HG02938 (cell line): ENCODE measurements around the gene SPOP.
"Not testable (repeated sequence)": the region's sequence is repeated elsewhere in the genome, so short reads cannot be mapped to it uniquely, and the experiment has no call there.

Experiments
- ATAC-seq: cut with Tn5 transposase; IDR thresholded peaks from one replicate; pipeline ENCODE4 v1.9.1; 2021; ENCODE audit warnings: mild to moderate bottlenecking, moderate library complexity; ENCODE audit not compliant: unreplicated experiment

Gene SPOP

DNA sequence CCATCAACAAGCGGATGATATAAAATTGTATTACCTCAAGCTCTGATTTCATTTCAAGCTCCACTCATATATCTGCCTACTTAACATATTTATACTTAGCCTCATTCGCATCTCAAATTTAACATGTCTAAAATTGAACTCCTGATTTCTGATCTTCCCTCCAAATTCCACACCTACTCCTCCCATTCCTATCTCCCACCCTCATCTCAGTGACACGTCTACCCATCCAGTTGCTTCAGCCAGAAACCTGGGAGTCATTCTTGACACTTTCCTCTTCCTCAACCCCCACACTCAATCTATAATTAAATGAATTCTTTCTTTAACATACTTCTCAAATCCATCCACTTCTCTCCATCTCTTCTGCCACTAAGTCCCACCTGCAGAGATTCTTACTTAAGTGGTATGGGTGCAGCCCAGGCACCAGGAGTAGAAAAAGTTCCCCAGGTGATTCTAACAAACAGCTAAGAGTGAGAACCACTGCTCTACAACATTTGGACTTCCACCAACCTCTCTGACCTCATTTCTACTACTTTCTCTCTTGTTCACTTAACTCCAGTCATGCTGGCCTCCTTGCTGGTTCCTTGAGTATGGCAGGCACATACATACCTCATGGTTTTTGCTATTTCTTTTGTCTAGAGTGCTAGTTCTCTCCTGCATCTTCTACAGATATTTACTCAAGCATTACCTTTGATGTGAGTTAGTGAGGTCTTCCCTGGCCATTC lies 18.1 kb downstream of the SPOP start:
- ATAC-seq = no peak

DNA sequence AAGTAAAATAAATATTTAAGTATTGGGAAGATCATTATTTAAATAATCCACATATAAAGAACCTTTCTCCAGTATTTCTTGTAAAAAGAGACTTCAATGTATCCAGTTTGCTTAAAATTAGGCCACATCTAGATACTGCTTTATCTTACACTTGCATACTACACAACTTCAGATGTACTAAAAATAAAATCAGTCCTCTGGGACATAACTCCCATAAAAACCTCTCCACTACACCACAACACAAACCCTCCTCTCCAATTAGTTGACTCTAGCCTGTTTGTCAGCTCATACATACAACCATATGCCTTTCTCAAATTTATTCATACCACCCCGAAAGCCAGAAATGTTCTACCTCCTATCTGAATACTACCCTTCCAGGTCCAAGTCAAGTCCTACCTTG lies 21.6 kb downstream of the SPOP start:
- no peak for ATAC-seq

DNA sequence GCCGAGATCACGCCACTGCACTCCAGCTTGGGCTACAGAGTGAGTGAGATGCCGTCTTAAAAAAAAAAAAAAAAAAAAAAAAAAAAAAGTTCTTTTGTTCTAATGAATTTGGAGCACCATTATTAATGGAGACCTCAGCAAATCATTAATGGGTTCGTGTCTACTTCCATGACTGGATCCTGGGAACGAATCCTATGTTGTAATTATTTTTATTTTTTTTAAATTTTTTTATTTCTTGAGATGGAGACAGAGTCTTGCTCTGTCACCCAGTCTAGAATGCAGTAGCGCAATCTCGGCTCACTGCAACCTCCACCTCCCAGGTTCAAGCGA lies 30.7 kb downstream of the SPOP start:
- ATAC-seq = peak; percentile 10

DNA sequence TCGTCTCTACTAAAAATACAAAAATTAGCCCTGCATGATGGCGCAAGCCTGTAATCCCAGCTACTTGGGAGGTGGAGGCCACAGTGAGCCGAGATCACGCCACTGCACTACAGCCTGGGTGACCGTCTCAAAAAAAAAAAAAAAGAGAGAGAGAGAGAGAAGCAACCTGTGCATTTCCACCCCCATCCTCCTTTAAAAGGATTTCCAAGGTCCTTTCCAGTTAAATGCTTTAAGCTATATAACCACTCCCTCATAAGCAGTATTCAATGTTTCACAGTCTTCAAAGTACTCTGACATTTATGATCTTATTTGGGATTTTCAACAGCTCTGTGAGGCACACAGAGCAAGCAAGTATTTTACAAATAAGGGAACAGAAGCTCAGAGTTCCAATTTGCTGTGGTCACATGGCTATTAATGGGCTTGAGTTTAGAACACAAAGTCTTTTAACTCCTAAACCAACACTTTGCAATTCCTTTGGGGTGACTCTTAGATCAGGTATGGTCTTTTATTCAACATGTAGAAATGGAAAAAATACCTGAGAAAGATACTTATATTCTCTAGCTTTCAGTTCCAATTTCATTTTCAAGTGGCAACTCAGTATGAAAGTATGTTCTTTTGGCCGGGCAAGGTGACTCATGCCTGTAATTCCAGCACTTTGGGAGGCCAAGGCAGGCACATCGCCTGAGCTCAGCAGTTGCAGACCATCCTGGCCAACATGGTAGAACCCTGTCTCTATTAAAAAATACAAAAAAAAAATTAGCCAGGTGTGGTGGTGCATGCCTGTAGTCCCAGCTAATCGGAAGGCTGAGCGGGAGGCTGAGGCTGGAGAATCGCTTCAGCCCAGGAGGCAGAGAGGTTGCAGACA lies 31.3 kb downstream of the SPOP start:
- ATAC-seq = peak; percentile 64

DNA sequence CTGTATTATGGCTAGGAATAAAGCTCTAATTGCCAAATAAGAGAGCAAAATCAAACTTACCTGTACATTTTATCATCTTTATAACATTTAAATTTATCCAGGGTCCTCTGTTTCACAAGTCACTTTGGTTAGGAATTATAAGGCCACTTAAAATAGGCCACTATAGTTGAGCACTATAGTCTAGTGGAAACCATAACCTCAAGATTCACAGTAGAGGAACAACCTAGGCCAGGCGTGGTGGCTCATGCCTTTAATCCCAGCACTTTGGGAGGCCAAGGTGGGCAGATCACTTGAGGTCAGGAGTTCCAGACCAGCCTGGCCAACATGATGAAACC lies 31.9 kb downstream of the SPOP start:
- ATAC-seq = not testable (repeated sequence)

DNA sequence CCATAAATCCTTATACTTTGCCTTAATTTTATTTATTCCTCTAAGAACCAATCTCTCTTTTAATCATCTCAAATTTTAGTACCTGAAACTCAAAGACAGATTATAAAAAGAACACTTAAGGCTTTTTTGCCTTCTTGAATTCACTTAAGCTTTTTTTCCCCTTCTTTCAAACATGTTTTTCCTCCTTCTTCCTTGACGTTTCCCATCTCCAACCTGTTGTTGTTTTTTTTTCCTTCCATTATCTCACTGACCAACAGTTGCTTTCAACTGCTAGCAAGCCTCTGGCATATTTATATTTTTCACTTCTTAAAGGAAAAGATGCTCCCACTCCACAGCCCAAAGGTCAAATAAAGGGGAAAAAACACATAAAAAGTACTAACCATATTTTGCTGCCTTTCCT lies 32.2 kb downstream of the SPOP start:
- ATAC-seq = no peak

DNA sequence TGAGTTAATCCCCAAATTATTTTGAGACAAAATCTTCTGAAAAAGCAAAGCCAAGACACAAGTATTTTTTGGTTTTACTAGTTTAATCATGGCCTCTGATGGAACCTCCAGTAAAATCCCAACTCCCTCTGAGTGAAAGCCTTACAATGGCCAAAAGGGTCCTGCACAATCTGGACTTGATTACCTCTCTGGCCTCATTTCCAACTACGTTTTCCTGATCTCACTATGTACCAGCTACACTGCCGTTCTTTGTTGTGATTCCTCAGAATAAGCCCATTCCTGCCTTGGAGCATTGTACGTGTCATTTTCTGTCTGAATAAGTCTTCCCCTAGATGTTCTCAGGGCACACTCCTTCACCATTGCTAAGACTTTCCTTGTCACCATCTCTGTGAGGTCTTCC lies 37.3 kb downstream of the SPOP start:
- no peak for ATAC-seq

GRCh38 chr17:49638818-49639217 lies 39.1 kb downstream of the SPOP start:
- ATAC-seq = no peak

DNA sequence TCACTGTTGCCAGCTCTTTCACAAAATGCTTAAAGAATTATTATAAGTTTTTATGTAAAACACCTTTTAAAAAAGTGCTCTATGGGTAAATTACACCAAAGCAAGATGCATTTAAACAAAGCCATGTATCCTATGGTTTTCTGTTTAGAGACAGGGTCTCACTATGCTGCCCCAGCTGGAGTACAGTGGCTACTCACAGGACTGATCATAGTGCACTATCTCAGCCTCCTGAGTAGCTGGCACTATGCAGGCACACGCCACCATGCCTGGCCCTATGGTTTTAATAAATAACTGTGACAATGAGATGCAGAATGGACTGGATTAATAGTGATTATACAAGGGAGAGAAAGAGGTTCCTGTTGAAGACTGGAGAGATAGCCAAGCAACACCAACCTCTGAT lies 40.2 kb downstream of the SPOP start:
- ATAC-seq = no peak

- no peak for ATAC-seq
Measured at GRCh38 chr17:49637050-49637449, 40.8 kb downstream of the SPOP start.

GRCh38 chr17:49635121-49635520 lies 42.8 kb downstream of the SPOP start:
- ATAC-seq = no peak

GRCh38 chr17:49634485-49634860 lies 43.4 kb downstream of the SPOP start:
- ATAC-seq = no peak

- no peak for ATAC-seq
Measured at GRCh38 chr17:49633762-49634484, 44.0 kb downstream of the SPOP start.

- no peak for ATAC-seq
Measured at GRCh38 chr17:49633250-49633649, 44.6 kb downstream of the SPOP start.

DNA sequence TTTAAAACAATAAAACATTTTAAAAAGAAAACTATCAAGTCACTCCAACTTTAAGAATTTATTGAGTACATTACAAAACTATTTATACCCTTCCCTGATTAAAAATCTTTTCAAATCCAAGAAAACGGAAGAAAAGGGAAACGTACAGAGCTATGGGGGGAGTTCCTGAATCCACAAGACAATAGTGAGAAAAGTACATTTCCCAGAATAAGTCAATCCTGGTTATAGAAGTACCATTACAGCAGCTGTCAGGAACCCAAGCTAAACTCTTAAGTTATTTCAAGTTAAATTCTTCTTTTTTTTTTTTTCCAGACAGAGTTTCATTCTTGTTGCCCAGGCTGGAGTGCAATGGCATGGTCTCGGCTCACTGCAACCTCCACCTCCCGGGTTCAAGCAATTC lies 45.7 kb downstream of the SPOP start:
- ATAC-seq = no peak

DNA sequence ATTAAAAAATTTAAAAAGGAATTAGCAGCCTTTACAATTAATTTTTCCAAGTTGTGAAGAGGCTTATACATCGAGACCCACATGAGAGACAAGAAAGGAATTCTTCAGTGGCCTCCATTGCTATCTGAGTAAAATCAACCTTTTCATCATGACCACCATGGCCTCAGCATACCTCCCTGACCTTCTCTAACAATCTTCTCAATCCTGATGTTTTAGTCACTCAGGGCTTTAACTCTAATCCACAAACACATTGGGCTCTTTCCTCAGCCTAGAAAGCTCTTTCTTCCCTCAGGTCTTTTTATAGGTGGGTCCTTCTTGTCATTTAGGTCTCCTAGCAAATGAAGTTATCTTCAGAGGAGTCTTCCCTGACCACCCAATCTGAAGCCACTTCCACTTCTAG lies 46.4 kb downstream of the SPOP start:
- no peak for ATAC-seq

DNA sequence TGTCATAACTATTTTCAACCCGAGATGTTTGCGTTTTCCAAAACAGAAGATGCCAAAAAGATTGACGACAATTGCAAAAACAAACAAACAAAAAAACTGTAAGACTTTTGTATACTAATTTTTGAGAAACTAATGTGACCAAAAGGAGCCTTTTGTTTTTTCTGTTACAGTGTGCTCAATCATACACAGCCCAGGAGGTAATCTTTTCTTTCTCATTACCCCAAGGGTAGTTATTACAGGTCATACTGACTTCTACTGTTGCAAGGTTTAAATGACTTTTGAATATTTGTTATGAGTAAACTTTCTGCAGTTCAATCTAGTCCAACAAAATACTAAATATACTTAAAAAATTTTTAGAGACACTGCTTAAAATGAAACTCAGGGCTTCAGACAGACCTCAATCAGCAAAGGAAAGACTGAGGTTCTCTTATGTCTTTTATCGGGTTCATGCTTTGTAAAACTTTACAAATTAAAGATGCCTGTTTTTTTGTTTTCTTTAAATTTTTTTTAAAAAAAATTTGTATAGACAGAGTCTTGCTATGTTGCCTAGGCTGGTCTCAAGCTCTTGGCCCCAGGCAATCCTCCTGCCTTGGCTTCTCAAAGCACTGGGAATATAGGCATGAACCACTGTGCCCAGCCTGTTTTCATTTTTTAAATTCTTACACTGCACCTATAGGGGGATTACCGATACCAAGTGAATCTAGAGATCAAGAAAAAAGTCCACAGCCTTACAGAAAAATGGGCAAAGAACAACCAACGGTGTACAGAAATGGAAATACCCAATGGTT lies 47.6 kb downstream of the SPOP start:
- no peak for ATAC-seq

DNA sequence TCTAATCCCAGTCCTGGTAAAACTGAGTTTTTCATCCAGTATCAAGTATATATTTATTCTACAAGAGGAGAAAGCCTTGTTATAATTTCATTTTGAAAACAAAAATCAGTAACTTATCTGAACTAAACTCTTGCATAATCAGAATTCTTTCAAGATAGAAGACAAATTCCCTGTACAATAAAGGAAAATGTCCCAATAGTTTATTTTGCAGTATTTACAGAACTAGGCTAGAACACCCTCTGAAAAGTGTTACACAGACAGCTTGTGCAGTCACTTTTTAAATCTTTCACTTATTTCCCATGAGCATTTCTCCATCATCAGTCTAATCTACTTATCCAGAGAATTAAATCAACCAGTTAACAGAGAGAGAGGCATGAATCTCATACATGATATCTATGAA lies 48.5 kb downstream of the SPOP start:
- ATAC-seq = no peak

- no peak for ATAC-seq
Measured at GRCh38 chr17:49624896-49625295, 53.0 kb downstream of the SPOP start.

GRCh38 chr17:49621946-49622529 lies 55.9 kb downstream of the SPOP start:
- no peak for ATAC-seq

- no peak for ATAC-seq
Measured at GRCh38 chr17:49621420-49621819, 56.5 kb downstream of the SPOP start.
